Keratinocyte (primary cell): Measurements from ENCODE around the gene PER1.

Experiments used
- EZH2 ChIP-seq: IDR thresholded peaks from one replicate; pipeline ENCODE4 v1.6.1; 2012; ENCODE audit warnings: inconsistent platforms, mild to moderate bottlenecking, low read length, moderate library complexity
- TF ChIP-seq, protein P1 (sequence below), 3 experiments: IDR thresholded peaks in 1 of 3; conservative IDR thresholded peaks in 1 of 3; optimal IDR thresholded peaks in 1 of 3; 2 replicates in 2 of 3; 3 replicates in 1 of 3; pipeline versions ENCODE3 to v1.5.1; 2011; ENCODE audit warnings: low read length in 3 of 3, mild to moderate bottlenecking in 3 of 3, moderate library complexity in 2 of 3, control low read depth in 1 of 3, inconsistent platforms in 1 of 3; ENCODE audit not compliant: insufficient read depth in 2 of 3; ENCODE audit errors: extremely low read depth in 1 of 3

DNA sequence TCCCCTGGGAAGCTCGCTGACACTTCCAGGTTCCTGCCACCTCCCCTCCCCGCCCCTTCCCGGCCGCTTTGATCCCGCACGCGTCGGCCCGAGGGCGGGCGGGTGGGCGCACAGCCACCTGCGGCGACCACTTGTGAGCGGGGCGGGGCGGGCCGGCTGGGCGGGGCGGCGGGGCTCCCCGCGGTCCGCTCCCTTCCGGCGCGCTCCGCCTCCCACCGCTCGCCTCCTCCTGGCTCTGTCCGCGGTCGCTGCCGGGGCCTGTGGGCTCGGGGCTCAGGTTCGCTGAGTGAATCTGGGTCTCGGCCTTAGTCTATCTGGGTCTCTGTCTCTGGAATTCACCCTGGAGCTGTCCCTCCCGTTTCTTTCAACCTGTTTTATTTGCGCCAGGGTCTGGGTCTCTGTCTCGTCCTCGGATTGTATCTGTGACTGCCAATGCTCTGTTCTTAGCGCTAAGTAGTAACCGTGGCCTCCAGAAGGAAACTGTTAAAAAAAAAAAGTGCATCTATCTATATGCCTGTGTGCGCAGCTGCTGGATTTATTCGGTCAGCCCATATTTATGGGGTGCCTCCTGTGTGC is 25.6 kb downstream of the PER1 start:
- TF ChIP-seq, protein P1, sequence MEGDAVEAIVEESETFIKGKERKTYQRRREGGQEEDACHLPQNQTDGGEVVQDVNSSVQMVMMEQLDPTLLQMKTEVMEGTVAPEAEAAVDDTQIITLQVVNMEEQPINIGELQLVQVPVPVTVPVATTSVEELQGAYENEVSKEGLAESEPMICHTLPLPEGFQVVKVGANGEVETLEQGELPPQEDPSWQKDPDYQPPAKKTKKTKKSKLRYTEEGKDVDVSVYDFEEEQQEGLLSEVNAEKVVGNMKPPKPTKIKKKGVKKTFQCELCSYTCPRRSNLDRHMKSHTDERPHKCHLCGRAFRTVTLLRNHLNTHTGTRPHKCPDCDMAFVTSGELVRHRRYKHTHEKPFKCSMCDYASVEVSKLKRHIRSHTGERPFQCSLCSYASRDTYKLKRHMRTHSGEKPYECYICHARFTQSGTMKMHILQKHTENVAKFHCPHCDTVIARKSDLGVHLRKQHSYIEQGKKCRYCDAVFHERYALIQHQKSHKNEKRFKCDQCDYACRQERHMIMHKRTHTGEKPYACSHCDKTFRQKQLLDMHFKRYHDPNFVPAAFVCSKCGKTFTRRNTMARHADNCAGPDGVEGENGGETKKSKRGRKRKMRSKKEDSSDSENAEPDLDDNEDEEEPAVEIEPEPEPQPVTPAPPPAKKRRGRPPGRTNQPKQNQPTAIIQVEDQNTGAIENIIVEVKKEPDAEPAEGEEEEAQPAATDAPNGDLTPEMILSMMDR (optimal IDR thresholded peaks at IDR 0.05 in 1 of 3, IDR thresholded peaks at IDR 0.05 in 1 of 3, conservative IDR thresholded peaks at IDR 0.05 in 1 of 3; ENCODE audit: extremely low read depth in 1 of 3, insufficient read depth in 2 of 3, low read length in 3 of 3): no peak
- TF ChIP-seq EZH2: no peak
